GM11168 (cell line): ENCODE measurements around the gene CDC6.

ENCODE experiments used
- in situ Hi-C: fragments of 300-500 bp; cut with MboI; formaldehyde crosslinking; loops from one replicate; pipeline ENCODE4 v1.12.0; 2022; ENCODE audit warnings: low sequenced_read_pairs; ENCODE audit not compliant: unreplicated experiment

The CDC6 gene

DNA sequence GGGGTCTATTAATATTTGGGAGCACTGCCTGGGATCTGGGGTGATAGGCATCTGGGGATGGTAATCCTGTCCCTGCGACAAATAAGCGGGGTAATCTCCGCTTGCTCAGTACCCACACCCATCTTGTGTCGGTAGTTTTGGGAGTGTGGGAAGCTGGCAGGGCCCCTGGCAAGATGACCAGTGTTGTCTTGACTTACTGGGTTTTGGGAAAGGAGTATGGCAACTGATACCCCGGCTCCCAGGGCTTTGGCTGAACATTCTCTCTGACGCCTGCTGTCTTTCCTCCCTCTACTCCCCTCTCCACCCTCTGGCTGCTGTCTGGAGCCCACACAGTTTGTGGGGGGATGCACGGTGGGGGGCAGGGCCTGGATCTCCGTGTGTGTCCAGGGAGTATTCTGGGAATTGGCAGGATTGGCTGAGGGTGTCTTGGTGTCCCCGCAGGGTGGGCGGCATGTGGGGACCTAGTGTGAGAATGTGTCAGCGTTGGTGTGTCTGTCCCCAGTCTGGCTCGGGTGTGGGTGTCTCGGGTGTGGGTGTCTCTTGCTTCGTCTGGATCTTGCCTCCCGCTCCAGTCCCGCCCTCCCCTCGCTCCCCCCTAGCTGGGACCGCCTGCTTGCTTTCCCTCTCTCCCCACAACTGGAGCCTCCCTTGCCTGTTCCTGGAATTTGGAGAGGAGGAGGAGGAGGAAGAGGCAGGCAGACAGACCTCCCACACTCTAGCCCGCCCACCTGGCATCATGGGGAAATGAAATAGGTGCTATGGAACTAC is 33.3 kb downstream of the CDC6 start:
- in situ Hi-C loops, result no loop called here

GRCh38 chr17:40321524-40321929 is 33.8 kb downstream of the CDC6 start:
- in situ Hi-C loops, result no loop called here

GRCh38 chr17:40321961-40322357 is 34.3 kb downstream of the CDC6 start:
- in situ Hi-C loops, result no loop called here

DNA sequence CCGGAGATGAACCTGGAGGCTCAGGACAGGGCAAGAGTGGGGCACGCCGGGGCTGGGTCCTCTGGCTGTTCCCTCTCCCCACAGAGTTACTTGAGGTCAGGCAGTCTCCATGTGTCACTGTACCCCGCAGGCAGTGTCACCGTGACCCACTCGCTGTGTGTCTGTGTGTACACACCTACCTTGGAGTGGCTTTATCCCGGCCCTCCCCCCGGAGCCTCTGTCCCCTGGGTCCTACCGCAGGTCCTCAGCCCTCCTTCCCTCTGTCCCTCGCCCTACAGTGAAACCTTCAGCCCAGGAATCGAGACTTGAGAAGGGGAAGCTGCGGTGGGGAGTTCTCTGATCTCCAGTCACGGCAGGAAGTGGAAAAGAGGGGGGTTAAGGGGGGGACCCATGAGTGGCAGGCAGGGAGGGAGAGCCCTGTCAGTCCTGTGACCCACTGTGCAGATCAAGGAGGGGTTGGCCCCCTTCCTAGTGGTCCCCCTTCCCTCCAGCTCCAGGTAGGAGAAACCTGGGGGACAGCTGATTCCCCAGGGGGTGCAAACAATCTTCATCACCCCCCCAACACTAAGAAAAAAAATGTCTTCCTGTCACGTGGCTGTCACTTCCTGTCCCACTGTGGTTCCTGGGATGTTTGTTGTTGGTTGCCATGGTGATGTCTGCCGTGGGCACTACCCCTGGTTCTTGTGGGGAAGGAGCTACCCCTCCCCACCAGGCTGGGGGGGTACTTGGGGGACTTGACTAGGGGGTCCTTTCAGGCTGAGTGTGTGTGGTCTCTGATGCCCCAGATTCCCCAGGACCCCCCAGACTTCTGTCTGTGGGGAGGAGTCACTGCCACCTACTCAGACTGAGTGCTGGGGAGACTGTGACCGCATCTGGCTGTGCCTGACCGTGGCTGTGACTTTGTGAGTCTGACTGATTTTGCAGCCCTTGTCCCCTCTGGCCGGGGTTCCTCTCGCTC is 35.0 kb downstream of the CDC6 start:
- in situ Hi-C loops, result no loop called here

- in situ Hi-C loops, result no loop called here
Observed at GRCh38 chr17:40323391-40324381, 36.0 kb downstream of the CDC6 start.

GRCh38 chr17:40325156-40326013 is 37.7 kb downstream of the CDC6 start:
- in situ Hi-C loops, result no loop called here

GRCh38 chr17:40326014-40326831 is 38.5 kb downstream of the CDC6 start:
- in situ Hi-C loops, result no loop called here

- in situ Hi-C loops, result no loop called here
Observed at GRCh38 chr17:40326832-40327199, 39.1 kb downstream of the CDC6 start.

DNA sequence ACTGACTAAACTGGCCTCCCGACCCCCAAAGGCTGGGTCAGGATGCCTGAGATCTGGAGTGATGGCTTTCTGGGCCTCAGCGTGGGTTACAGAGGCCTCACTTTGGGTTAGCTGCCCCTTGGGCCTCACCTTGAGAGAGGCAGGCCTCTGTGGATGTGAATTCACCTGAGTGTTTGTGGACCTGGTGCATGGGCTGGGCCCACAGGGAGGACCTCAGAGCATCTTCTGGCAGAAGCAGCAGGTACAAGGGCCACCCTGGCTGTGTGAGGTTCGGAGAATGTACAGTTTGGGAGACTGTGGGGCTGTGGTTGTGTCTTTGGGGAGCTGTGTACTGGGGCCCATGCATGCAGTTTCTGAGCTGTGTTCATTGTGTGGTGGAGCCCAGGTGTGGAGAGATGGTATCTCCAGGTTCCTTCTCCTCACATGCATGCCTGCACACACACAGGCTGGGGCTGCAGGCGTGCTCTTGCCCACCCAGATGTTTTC is 39.6 kb downstream of the CDC6 start:
- in situ Hi-C loops, result no loop called here

DNA sequence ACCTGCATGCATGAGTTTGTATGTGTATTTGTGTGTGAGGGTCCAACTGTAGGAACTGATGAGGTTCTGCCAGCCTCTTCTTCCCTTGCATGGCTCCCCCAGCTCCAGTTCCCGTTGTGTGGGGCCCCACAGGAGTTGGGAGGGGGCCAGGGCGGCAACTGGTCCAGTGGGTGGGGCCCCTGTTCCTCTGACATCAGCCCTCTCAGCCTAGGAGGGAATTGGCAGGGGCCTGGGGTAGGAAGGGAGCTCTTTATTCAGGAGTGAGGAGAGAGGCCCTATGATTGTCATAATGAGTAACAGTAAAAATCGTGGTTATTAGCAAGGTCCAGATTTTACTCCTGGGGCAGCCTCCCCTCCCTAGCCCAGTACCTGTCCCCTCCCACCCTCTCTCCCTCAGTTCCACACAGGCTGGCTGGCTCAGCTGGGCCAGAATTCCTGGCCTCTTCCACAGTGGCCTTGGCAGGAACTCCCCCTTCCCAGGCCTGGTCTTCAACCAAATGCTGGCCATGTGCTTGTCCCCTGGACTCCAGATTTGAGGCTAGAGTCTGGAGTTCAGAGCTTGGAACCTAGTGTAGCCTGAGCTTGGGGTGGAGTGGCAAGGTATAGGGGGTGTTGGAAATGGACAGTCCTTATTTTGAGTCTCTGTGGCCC is 40.2 kb downstream of the CDC6 start:
- in situ Hi-C loops, result no loop called here

- in situ Hi-C loops, result no loop called here
Observed at GRCh38 chr17:40328386-40328766, 40.7 kb downstream of the CDC6 start.

- in situ Hi-C loops, result no loop called here
Observed at GRCh38 chr17:40329839-40330794, 42.4 kb downstream of the CDC6 start.

DNA sequence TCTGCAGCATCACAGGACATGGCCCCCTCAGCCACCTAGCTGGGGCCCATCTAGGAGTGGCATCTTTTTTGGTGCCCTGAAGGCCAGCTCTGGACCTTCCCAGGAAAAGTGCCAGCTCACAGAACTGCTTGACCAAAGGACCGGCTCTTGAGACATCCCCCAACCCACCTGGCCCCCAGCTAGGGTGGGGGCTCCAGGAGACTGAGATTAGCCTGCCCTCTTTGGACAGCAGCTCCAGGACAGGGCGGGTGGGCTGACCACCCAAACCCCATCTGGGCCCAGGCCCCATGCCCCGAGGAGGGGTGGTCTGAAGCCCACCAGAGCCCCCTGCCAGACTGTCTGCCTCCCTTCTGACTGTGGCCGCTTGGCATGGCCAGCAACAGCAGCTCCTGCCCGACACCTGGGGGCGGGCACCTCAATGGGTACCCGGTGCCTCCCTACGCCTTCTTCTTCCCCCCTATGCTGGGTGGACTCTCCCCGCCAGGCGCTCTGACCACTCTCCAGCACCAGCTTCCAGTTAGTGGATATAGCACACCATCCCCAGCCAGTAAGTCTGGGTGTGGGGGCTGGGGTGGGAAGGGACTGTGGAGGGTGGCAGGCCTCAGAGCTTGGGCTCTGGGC is 43.3 kb downstream of the CDC6 start:
- in situ Hi-C loops, result no loop called here

GRCh38 chr17:40331743-40332641 is 44.3 kb downstream of the CDC6 start:
- in situ Hi-C loops, result no loop called here

DNA sequence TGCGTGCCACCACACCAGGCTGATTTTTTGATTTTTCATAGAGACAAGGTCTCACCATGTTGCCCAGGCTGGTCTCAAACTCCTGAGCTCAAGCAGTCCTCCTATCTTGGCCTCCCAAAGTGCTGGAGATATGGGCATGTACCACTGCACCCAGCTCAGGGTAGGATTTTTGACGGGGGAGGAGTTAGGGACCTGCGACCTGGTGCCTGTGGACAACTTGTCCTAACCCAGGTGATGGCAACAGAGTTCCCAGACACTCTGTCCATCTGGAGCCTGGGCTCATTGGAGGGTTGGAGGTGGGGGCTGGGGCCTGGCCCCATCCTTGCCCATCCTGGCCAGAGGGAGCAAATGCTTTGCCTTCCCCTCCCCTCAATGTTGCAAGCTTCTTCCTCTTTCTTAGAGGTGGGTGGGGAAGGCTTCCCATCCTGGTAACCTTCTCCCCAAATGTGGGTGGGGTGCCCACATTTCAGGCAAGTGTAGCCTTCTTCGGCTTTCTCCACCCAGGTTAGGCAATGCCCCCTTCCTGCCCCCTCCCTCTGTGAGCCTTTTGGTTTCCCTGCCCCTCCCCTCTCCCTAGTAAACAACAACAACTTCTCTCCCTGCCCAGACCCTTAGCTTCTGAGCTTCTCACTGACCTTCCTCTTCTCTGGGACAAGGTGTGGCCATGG is 46.2 kb downstream of the CDC6 start:
- in situ Hi-C loops, result no loop called here
